Stimulated activated CD8-positive, alpha-beta memory T cell treated with anti-CD3 and anti-CD28 coated beads, Interleukin-15, amount 100 ng/mL, for 4 hours (primary cell): ENCODE results near the gene TBK1.
"Not testable (repeated sequence)": the region's sequence is repeated elsewhere in the genome, so short reads cannot be mapped to it uniquely, and the experiment has no call there.

Source experiments
- DNase-seq, 2 donors: peaks; one replicate each; pipeline ENCODE4 v3.0.0-alpha.2; 2020; ENCODE audit warnings: low read depth in 2 of 2

TBK1 gene

DNA sequence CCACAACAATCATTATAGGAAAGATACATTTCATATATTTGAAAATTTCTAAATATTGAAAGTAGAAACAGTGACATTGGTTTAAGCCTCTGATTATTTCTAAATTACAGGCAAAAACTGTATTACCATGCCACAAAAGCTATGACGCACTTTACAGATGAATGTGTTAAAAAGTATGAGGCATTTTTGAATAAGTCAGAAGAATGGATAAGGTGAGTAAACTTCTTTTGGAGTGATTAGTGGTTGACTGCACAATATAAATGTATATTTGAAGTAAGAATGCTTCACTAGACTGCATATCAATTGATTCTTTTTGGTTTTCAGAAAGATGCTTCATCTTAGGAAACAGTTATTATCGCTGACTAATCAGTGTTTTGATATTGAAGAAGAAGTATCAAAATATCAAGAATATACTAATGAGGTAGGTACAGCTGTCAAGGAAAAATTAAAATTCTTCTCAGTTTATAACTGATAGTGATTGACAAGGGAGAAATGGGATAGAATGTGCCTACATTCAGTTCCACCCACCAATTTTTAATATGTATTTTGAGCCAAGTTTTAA lies 45.0 kb downstream of the TBK1 start:
- no peak for DNase-seq

DNA sequence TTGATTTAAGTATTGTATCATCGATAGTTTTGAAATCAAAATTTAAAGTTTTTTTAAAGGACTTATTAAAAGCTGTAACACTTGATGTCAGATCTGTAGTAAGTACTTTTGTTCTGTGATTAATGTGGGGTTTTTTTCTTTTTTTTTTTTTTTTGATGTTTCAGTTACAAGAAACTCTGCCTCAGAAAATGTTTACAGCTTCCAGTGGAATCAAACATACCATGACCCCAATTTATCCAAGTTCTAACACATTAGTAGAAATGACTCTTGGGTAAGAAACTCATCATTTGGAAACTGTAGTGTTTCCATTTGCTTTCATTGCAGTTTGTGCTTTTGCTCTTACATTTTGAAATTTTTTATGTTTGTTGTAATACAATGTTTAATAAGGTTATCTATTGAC lies 45.6 kb downstream of the TBK1 start:
- DNase-seq = no peak

DNA sequence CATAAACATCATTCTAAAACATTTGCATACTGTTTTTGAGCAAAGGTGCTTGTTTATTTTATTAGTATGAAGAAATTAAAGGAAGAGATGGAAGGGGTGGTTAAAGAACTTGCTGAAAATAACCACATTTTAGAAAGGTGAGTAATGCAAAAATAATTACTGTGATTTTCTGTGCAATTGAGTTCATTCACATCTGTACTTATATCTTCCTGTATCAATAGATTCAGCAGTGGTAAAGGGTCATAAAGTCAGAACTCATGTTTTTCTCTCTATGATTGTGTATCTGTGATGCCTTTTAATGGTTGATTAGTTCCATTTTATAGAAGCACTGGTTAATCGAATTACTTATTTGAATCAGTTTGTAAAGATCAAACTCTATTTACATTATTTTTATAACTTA lies 46.0 kb downstream of the TBK1 start:
- no peak for DNase-seq

DNA sequence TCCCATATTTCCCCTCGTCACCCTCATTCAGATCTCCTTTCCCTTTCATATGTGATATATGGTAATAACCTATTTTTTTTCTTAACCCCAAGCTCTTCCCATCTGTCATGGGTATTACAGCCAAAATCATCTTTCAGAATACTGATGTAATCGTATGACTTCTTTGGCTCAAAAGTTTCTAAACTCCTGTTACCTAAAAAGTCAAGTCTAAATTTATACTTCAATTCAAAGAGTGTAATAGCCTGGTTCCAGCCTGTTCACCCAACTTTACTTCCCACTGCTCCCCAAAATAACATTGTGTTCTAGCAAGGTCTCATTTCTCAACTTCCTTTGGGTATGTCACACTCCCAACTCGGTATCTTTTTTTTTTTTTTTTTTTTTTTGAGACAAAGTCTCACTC lies 48.5 kb downstream of the TBK1 start:
- no peak for DNase-seq

DNA sequence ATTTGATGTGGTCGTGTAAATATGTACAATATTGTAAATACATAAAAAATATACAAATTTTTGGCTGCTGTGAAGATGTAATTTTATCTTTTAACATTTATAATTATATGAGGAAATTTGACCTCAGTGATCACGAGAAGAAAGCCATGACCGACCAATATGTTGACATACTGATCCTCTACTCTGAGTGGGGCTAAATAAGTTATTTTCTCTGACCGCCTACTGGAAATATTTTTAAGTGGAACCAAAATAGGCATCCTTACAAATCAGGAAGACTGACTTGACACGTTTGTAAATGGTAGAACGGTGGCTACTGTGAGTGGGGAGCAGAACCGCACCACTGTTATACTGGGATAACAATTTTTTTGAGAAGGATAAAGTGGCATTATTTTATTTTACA lies 49.6 kb downstream of the TBK1 start:
- DNase-seq = no peak

DNA sequence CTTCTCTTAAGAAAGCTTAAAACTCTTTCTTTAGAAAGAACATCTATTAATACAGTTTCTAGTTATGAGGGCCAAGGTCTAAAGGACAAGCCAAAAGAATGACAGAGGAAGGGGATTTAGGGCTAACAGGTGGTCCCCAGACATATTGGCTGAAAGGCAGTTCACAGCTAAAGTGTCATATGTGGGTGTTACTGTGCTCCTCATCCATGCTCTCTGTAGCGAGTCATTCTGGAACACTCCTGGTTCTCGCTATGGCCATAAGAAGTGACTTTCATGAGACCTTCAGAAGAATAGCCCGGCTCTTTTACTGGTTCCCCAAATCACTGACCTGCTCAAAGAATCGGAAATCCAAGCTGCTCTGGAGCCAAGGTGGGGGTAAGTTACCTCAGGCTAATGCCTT lies 55.0 kb downstream of the TBK1 start:
- DNase-seq = no peak

DNA sequence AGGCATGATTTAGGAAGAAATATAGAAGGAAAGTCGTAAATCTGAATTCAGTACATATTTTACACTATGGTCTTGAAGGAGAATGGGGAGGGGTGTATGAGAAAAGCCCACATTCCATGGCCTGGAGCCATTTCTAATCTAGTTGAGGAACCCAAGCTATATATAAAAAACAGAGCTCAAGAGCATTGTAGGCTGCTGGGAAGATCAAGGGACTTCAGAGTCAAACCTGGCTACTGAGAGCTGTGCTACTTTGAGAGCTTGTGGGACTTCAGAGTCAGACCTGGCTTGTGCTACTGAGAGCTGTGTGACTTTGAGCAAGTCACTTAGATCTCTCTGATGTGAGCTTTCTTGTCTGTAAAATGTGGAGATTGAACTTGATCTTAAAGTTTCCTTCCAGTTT lies 58.7 kb downstream of the TBK1 start:
- no peak for DNase-seq

DNA sequence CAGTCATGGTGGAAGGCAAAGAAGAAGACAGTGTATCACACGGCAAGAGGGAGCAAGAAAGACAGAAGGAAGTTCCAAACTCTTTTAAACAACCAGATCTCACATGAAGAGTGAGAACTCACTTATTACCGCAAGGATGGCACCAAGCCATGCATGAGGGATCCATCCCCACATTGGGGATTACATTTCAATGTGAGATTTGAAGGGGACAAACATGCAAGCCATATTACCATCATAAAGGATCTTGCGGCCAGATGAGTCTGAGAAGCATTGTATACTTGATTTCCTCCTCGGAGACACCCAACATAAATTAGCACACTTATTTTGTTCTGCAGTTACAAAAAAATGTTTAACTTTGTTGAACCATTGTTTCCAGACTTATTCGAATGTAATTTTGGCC lies 66.5 kb downstream of the TBK1 start:
- no peak for DNase-seq

DNA sequence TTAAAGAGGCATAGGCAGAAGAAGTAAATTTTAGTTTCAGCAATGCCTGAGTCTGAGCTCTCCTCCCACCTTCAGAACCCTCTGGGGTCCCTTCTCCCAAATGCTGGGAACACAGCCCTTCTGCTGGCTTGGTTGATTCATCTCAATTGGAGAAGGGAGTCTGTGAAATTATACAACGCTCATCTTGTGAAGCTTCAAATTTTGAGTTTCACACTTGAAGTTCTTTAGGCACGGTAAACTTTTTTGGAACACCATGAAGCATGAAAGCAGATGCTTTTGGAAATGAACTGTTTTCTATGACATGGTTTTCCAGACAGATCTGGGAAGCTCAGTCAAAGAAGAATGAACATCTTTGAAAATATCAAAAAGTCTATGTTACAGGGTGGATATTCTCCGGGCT lies 69.9 kb downstream of the TBK1 start:
- no peak for DNase-seq

DNA sequence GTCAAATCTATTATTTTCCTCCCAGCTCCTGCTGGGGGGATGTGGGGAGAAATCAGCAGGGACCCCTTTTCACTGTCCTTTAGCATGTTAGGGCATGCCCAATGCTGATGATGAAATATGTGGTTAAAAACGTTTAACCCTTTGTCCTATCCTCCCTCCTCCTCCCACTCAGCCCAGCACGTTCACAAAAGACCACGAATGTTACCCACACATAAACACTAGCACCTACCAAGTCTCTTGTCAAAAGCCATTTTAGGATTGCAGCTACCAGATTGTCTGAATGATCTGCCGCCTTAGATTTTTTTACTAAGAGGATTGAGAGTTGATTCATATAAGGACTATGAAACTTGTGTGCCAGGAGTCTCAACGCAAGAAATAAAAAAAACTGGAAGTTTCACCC lies 70.4 kb downstream of the TBK1 start:
- no peak for DNase-seq

DNA sequence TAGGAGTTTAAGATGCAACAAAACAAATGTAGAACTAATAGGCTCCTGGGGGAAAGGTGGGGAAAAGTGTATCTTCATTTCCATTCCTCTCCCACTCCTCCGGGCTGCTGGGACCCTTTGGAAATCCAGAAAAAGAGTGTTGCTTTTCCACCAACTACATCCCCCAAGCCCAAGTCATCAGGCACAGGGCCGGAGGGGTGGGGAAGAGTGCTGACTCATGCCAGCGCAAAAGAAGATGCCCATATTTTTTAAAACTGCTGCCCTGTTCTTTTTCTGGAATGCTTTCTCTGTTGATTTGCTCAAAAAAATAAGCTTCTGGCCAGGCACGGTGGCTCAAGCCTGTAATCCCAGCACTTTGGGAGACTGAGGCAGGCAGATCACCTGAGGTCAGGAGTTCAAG lies 70.9 kb downstream of the TBK1 start:
- no peak for DNase-seq

DNA sequence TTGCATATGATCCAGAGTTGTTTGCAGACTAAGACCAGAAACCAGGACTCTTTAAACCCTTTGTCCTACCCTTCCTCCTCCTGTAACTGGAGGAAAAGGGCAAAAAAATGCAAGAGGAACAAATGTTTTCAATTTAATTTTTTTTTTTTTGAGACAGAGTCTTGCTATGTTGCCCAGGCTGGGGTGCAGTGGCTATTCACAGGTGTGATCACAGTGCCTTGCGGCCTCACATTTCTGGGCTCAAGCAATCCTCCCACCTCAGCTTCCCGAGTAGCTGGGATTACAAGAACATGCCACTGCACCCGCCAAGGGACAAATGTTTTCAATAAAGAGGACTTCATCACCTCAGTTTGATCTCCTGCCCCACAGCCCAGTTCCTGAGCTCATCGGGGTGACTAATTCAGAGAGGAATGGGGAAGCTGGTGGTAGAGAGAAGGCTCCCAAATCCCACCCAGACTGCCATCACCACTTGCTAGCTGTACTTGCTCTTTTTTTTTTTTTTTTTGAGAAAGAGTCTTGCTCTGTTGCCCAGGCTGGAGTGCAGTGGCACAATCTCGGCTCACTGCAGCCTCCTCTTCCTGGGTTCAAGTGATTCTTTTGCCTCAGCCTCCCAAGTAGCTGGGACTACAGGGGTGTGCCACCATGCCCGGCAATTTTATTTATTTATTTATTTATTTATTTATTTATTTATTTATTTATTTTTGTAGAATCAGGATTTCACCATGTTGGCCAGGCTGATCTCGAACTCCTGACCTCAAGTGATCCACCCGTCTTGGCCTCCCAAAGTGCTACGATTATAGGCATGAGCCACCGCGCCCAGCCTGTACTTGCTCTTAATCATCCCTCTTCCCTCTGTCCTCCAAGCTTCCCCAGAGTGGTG lies 71.9 kb downstream of the TBK1 start:
- DNase-seq = not testable (repeated sequence)

DNA sequence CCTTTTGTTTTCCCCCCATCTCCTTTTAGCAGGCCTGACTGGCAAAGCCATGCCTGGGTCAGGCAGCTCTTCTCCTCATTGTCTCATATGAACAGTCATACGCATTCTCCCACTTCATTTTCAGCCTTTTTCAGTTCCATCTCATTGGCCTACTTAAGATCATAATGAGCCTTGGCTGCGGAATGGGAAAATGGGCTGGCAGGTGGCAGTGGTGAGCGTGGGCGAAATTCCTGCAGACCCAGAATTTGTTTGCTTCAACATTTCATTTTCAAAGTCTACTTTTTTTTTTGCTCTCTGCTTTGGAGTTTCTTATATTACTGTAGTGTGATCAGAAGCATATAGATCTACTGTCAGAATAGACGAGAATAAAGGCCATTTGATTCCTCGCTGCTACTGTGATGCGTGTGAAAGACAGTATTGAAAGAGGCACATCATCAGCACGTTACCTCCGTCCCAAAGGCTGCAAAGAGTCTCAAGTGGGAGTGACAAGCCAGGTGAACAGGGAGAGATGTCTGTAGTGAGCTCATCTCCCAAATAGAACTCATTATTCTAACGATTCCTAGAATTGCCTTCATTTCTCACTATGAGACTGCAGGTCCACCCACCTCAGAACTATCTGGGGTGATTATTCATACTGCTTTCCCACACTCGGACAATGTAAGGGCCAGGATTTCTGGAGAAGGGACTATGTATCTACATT lies 73.7 kb downstream of the TBK1 start:
- DNase-seq = no peak

DNA sequence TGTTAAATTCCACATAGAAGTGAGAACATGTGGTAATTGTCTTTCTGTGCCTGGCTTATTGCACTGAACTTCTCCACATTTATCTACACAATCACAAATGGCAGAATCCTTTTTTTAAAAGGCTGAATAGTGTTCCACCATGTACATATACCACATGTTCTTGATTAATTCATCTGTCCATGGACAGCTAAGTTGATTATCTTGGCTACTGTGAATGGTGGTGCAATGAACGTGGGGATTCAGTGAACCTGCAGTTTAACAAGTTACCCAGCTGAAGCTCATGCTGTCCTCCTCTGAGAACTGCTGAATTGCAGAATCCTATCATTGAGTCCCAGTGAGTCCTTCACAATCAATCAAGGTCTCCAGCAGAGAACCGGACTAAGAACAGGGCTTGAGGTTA lies 74.9 kb downstream of the TBK1 start:
- no peak for DNase-seq

DNA sequence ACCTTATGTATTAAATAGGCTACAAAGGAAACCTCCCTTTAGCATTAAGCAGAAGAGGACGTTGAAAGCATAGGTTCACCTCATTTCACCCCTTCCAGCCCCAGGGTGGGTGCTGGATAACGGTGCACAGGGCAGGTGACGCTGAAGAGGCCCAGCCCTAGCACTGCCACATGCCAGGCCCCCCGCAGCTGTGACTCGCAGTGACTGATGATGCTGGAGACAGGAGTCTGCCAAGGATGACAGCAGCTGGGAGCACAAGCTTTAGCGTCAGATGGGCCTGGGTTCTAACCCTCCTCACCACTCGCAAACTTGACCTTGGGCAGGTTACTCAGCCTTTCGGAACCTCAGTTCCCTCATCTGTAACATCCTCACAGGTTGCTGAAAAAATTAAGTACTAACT lies 76.7 kb downstream of the TBK1 start:
- no peak for DNase-seq

DNA sequence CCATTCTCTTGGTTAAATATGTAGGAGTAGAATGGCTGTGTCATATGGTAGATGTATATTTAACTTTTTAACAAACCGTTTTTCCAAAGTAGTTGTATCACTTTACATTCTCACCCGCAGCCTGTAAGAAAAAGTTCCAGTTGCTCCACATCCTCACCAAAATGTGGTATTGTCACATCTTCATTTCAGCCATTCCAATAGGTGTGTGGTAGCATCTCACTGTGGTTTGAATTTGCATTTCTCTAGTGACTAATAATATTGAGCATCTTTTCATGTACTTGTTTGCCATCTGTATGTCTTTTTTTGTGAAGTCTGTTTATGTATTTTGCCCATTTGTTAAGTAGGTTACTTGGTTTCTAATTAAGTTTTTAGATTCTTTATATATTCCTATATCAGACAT lies 78.6 kb downstream of the TBK1 start:
- no peak for DNase-seq

DNA sequence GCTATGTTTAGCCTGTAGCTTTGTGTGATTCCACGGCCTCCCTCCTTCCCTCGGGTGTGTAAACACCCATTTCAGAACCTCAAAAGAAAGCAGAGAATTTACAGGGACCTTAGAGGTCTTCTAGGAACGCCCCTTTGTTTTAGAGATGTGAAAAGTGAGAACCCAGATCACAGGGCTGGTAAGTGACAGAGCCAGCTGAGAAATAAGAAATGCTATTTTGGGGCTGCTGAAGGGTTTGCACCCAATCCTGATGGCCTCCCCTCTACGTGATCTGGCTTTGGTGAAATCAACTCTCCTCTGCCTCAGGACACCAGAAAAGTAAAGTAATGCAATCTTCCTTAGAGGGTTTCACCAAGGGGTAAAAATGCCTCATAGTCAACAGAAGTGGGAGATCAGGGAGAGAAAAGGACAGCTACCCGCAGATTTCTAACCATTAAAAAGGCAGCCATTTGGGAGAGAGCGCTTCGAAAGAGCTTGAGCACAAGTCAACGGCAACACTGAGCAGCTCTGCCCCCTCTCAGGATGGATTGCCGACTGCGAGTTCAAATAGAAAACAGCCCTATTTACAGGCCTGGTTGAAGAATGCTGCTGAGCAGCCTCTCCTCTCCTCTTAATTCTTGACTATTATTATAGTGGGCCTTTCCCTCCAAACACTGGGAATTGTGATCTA lies 79.9 kb downstream of the TBK1 start:
- DNase-seq = no peak

DNA sequence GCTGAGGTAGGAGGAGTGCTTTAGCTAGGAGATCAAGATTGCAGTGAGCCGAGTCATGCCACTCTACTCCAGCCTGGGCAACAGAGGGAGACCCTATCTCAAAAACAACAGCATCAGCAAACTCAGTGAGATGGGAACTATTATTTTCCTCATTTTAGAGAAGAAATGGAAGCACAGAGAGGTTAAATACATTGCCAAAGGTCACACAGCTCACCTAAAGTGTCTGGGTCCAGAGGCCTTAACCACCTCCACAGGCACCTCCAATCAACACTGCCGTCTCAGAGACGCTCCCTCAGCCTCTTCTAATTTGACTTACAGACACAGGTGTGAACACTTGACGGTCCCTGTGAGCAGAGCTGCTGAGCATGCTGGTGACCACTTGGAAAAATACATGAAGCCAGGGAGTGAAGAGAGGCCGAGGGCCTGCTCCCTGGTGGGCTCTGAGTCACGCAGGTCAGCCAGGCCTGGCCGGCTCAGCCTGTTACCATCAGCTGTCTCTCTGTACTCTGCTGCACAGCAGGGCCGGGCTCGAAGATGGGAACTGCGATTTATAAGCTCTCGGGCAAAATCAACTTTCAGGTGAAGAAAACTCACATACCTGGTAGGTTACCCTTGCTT lies 80.9 kb downstream of the TBK1 start:
- no peak for DNase-seq

DNA sequence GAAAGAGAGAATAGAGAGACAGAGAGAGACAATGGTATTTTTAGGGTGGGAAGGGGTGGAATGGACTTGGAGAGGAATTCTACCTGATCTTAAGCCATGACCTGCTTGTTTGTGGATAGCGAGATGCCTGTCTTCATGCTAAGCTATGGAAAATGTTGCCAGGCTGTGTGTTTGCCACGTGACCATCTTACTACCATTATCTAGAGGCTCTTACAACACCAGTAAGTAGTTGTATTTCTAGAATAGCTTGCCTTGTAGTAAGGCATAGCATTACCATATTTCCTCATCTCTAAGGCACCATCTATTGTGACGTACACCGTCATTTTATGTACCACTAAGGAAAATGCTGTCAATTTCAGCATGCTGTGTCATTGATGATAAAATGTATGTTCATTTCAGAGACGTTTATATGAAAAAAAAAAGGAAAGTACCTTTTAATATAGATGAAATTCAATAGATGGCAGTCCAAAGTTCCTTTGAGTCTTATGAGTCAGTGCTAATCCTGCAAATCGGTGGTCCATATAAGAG lies 82.8 kb downstream of the TBK1 start:
- DNase-seq = no peak

DNA sequence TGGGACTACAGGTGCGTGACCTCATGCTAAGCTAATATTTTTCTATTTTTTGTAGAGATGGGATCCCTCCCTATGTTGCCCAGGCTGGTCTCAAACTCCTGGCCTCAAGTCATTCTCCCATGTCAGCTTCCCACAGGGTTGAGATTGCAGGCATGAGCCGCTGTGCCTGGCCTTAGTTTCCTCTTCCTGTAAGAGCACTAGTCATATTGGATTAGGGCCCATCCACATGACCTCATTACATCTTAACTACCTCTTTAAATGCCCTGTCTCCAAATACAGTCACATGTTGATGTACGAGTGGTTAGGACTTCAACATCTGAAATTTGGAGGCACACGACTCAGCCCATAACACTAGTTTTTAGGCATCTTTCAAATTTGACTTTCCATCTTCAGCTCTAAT lies 86.2 kb downstream of the TBK1 start:
- DNase-seq = no peak

DNA sequence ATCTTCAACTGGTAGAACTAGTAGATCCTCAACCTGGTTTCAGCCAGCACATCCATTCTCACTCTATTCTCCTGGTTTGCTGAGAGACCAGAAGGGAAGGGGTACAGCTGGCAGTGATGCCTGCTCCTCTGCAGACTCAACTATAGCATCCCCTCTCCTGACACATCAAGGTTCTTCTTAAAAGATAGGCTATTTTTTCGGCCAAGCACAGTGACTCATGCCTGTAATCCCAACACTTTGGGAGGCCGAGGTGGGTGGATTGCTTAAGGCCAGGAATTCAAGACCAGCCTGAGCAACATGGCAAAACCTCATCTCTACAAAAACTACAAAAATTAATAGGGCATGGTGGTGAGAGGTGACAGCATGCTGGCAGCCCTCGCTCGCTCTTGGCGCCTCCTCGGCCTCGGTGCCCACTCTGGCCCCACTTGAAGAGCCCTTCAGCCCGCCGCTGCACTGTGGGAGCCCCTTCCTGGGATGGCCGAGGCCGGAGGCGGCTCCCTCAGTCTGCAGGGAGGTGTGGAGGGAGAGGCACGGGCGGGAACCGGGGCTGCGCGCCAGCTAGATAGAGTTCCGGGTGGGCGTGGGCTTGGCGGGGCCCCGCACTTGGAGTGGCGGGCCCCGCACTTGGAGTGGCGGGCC lies 90.6 kb downstream of the TBK1 start:
- not testable (repeated sequence) for DNase-seq
